Measurements from ENCODE around the gene FTSJ1.

GRCh38 chrX:48476919-48477318 is 920 bp downstream of the FTSJ1 start:
- TF ChIP-seq SUZ12 (IDR thresholded peaks at IDR 0.05; ENCODE audit: extremely low read depth, insufficient read depth, insufficient read length): no peak
- no peak for TF ChIP-seq YY1 (IDR thresholded peaks at IDR 0.05; ENCODE audit: insufficient read depth, insufficient read length)
- TF ChIP-seq ZNF274 (IDR thresholded peaks at IDR 0.05; ENCODE audit: low read depth, low read length): no peak

All from NT2/D1 (cell line).